ENCODE data around the gene MAPK12.

The MAPK12 gene

DNA sequence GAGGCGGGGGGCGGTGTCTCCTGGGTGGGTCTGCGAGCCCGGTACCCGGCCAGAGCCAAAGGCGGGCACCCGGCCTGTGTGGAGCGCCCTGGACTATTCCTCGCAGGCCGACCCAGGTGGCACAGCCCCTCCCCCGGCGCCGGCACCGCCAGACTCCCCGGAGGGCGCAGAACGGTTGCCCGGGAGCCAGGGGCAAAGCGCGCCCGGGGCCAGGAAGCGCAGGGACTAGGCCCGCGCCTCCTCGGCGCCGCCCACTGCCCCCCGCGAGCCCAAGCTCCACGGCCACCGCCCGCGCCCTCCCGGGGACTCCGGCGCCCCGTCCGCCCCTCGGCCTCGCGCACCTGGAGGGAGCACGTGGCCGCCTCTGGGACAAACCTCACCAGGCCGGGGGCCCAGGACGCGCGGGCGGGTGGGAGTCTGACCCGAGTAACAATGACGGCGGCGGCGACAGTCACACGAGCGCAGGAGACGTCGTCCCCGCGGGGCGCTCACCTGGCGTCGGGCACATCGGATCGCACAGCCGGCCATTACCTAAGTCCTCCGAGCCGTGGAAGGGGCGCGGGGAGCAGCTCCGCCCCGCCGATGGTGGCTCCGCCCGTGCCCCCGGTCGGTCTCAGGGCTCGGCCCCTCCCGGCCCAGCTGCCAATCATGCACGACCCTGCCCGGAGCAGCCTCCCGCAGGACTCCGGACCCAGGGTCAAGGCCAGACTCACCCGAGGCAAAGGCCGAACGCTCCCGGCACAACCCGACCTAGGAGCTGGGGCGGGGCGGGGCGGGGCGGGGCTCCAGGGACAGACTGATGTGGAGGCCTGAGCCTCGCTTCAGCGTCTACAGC, 38.5 kb upstream of the MAPK12 start:
- DNase-seq, result no peak

DNA sequence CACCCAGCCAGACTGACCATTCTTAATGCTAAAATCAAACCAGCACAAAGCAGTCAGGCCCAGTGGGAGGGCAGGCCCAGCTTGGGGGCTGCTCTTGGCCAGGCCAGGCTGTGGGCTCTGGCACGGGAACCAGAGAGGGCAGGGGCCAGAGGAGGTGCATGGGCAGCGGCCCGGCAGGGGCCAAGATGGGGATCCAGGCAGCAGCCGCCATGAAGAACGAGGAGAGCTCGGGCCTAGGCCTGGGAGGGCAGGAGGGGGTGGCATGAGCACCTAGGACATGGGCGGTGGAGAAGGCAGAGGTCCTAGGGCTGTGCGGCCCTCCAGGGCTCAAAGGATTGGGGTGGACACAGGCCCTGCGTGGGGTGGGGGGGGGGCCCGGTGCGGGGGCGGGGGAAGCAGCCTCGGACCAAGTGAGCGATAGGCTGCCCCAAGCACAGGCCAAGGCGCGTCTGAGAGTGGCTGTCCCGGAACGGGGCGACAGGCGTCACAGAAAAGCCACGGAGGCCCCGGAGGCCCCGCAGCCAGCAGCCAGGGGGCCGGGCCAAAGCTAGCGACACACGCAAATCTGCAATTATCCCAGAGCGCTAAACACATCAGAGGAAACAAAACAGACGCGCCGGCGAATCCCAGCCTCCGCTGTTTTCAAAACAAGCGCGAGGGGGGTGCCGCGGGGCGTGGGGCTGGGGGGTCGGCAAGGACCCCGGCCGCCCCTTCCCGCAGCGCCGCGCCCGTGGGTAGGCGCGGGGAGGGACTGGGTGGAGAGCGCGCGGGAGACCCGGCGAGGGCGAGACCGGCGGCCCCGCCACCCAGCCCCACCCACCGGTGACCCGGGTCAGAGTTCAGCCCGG, 37.7 kb upstream of the MAPK12 start:
- no peak for DNase-seq

DNA sequence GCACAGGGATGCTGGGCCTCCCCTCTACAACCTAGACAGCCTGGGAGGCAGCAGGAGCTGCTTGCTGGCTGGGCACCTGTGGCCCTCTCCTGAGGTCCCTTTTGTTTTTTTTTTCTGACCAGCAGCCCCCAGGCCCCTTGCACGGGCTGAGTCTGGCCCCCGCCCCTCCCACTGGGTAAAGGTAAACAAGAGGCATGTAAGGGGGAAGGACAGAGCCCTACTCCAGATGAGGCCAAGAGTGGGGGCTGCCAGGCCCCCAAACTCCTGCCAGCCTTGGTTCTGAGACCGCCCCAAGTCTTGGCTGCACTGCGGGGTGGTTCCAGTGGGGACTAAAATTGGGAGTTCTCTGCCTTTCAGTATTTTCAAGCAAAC, 36.8 kb upstream of the MAPK12 start:
- DNase-seq, result no peak

DNA sequence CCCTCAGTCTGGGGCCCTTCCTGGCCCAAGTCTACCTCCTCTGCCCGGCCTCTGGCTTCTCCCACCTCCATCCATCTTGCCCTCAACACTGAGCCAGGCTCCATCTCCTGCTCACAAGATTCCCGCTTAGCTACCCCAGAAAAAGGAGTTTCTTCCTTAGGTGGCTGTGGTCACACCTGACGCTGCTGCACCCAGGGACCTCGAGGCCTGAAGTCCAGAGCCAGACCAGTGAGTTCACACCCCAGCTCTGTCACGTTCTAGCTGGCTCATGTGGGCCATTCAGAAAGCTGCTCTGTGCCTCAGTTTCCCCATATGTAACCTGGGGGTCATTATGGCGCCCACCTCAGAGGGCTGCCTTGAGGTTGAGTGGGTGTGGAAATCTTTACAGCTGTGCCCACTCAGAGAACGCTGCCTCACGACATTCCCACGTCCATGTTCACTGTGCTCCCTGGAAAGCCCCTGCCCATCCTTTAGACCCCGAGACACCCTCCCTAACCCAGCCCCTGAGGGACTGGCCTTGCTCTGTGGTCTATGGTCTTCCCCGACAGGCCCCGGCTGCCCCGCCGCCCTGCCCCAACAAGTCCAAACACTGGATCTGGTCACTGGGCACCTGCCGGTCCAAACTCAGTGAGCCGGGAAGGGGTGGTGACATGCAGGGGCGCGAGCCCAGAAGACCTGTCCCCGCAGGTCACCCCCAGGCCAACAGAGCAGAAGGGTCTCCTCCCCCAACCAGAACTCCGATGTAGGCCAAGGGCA, 36.2 kb upstream of the MAPK12 start:
- DNase-seq, result no peak

DNA sequence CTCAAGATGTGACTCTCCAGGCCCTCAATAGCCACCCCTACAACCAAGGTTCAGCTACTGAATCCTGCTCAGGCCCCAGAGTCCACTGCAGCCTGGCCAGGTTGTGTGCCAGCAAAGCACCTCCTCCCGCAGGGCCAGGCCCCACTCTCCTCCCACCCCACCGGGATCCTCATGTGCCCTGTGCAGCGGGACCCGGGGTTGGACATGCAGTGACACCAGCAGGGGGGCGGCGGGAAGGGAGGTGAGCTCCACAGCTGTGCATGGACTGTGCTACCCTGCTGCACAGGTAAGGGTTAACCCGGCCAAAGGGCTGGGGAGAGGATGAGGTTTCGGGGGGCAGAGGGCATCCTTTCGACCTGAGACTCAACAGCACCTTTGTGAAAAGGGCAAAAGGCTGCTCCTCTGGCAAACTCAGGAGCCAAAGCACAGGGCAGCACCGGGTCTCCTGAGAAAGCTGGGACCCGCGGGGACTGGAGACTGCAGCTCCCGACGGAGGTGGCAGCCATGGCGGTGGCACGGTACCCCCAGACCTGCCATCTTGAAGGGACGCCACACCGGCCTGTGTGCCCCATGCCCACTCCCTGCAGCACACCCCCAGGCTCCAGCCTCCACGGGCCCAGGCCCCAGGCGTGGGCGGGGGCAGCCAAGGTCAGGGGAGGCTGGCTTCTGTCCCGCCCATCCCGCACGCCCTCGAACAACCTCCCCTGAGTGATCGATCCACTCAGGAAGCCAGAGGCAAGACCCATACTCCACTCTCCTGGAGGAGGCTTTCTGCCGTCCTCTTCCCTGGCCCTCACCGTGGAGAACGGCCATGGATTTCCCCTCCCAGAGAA, 35.4 kb upstream of the MAPK12 start:
- no peak for DNase-seq

DNA sequence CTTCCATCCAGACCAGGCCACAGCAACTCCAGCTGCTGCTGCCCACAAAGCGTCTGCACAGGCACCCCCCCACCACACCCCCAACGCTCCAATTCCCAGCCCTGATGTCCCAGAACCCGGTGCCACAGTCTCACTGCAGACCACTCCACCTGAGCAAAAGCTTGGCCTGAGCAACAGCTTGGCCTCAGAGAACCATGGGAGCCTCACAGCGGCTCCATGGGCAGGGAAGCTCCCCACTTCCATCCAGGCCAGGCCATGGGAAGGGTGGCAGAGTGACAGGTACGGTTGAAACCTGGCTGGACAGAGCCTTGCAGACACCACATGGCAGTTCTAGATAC, 32.8 kb upstream of the MAPK12 start:
- DNase-seq, result no peak

GRCh38 chr22:50293441-50294318, 32.2 kb upstream of the MAPK12 start:
- no peak for DNase-seq

- DNase-seq, result no peak
These were observed 31.4 kb upstream of the MAPK12 start for GRCh38 chr22:50292643-50293440.

DNA sequence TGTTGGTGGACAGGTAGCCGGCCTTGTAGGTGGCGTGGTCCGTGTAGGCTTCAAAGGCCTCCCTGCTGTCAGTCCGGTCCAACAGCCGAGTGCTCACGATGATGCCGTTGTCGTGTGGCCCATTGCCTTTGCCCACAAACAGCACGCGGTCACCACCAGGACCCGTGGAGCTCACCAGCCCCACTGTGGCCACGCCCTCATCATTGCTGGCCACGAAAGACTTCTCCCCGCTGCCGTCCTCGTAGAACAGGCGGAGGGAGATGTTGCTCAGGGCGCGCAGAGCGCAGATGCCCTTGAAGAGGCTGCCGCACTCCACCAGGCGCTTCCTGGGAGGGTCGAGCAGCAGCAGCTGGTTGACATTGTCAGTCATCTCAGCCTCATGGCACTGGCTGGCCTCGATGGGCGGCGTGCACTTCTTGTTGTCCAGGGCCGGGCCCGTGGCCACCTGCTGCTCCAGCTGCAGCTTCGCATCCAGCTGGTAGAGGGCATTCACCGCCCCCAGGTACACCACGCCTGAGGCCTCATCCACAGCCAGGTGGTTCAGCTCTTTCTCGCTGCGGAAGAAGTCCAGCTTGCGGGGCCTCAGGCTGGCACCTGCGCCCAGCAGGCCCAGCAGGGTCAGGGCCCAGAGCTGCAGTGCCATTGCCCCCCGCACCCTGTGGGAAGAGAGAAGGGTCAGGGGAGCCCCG, 28.6 kb upstream of the MAPK12 start:
- no peak for DNase-seq

DNA sequence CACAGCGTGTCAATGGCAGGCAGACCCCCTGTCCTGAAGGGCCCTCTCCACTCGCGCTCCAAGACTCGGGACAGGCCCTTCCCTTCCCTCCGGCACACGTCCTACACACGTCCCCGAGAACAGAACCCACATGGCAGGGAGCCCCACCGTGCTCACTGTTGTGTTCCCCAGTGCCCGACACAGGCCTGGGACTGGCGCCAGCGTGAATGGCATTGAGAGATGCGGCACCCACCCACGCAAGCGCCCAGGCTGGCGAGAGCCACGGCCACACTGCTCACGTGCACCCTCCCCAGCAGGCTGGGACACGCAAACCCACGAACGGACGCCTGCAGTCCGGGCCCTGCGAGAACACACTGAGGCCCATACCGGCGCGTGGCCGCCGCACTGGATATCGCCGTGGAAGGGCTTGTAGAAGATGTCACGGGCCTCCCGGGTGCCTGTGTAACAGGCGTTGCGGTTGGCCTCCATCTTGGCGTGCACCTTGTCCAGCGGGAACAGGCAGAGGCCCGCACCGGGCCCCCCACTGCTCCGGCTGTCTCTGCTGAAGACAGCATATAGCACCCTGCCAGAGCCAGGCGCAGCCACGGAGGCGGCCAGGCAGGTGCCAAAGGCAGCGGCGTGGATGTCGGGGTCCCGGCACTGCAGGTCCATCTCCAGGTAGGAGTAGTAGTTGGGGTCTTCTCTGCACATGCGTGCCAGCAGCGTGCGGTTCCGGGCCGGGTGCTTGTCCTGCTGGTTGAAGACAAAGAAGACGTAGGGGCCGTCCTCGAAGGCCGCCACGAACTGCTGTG, 27.9 kb upstream of the MAPK12 start:
- DNase-seq, result no peak

DNA sequence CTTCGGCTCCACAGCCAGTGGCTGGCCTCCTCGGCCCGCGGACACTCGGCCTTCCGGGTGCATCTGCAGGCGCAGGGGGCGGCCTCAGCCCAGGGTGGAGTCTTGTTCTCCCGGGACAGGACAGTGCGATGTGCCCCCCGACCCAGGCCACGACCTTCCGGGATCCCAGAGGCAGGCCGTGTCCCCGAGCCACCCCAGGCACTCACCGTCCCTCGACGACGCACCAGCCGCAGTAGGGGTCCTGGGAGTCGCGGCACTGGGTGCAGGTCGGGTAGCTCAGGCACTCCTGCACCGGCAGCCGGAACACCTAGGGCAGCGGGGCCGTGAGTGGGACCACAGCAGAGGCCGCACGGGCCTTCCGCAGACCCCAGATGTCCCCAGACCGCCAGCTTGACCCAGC, 26.2 kb upstream of the MAPK12 start:
- DNase-seq, result no peak

GRCh38 chr22:50286701-50287318, 25.3 kb upstream of the MAPK12 start:
- no peak for DNase-seq

GRCh38 chr22:50286275-50286674, 24.8 kb upstream of the MAPK12 start:
- no peak for DNase-seq

DNA sequence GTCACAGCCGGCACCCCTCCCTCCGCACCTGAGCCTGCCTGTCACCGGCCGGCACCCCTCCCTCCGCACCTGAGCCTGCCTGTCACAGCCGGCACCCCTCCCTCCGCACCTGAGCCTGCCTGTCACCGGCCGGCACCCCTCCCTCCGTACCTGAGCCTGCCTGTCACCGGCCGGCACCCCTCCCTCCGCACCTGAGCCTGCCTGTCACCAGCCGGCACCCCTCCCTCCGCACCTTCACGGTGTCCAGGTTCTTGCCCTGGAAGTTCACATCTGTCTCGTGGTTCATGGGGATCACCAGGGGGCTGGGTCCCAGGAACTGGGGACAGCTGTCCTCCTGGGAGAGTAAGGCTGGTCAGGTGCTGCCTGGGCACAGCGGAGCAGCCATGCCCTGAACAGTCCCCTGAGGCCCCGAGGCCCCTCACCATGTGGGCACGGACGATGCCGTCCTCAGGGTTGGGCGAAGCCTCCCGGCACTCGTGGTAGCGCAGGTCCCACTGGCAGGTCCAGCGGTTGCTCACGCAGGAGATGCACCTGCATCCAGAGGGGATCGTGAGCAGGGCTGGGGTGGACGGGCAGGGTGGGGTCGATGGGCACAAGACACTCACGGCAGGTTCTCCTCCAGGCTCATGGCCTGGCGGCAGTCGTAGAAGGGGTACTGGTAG, 24.2 kb upstream of the MAPK12 start:
- no peak for DNase-seq

GRCh38 chr22:50284479-50284878, 23.0 kb upstream of the MAPK12 start:
- no peak for DNase-seq

DNA sequence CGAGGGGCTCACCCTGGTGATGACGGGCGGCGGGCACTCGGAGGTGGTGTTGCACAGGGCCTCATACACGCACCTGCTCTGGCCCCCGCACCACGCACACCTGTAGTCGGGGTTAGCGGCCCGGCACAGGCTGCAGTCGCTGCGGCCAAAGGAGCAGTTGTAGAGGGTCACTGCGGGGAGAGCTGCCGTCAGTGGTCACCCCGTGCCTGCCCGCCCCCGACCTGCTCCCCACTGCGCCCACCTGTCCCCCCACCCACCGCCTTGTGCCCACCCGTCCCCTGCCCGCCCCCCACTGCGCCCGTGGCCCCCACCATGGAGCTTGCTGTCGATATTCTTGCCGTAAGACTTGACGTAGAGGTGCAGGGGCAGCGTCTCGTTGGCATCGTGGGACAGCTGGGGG, 22.3 kb upstream of the MAPK12 start:
- DNase-seq, result no peak

DNA sequence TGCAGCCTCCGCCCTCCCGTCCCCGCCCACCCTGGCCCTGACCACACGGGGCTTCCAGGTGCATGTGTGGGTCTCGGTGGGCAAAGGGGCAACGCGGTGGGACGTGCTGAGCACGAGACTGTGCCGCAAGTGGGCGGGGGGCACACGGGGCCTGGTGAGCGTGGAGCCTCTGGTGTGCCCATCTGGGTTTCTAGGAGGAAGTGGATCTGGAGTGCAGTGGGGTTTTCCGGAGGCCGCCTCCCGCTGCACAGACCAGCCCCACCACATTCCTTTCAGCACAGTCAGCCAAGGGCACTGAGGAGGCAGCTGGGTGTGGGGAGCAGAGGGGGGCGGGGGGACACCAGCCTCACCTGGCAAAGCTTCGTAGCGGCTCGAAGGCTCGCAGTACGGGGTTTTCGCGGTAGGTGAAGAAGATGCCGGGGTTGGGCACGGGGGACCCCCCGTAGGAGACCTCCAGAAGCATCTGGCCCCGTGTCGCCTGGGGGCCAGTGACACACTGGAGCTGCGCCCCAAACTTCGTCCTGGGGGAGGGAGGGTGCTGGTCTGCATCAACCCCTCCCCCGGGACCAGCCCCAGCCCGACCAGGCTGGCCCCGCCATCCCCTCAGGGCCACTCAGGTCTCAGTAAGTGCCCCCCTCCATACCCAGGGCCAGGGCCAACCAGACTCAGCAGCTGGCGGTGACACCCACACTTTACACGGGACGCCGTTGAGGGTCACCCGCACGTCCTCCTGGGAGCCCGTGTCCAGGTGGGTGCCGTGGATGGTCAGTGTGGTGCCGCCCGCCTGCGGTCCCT, 21.1 kb upstream of the MAPK12 start:
- no peak for DNase-seq

Measured in T-helper 2 cell (primary cell).